ENCODE results near the gene TMEM220. TPM values are rescaled to one million over a fixed set of nuclear protein-coding genes. Genes with fewer than 3 reads are reported as not detected.

TMEM220 gene
- total RNA-seq, 1 experiment from 2014 or later = not detected

GRCh38 chr17:10724546-10725195 is 5.2 kb downstream of the TMEM220 start:
- H3K27ac ChIP-seq = no peak overlapping the region
- no peaks in the 10 kb centered on the region for H4K20me1 ChIP-seq (ENCODE audit: insufficient read depth)
- BruUV-seq (replicated peaks) = no TSS peak
- ChIA-PET POLR2A (ENCODE audit: unreplicated experiment) (no interaction called here), CTCF (no interaction called here)
- H3F3A ChIP-seq (ENCODE audit: insufficient read depth, low read depth) = no peaks in the 10 kb centered on the region
- no peak for DNase-seq
- TF ChIP-seq CTCF (conservative IDR thresholded peaks at IDR 0.05) (no peak), EZH2 (IDR thresholded peaks at IDR 0.05; ENCODE audit: low read depth) (no peak)
- no peaks in the 10 kb centered on the region for H3K36me3 ChIP-seq (ENCODE audit: low read depth)
- peaks cover 21% of the 10 kb centered on the region; the same call in 1 of the 2 replicates for H3K27me3 ChIP-seq (ENCODE audit: insufficient read depth, low read depth)
- no peak overlapping the region for H2AFZ ChIP-seq
- H3K4me3 ChIP-seq = no peak overlapping the region
- no peaks in the 10 kb centered on the region for H3K4me1 ChIP-seq (replicated peaks; ENCODE audit: insufficient read depth)
- no peaks in the 10 kb centered on the region for H3K9me3 ChIP-seq (ENCODE audit: insufficient read depth, low read depth)
- H3K4me2 ChIP-seq = no peak overlapping the region
- no peaks in the 10 kb centered on the region for H3K9me2 ChIP-seq (ENCODE audit: insufficient read depth)
- intact Hi-C loops (cut with micrococcal nuclease; ENCODE audit: unreplicated experiment) = no loop called here
- no peaks in the 10 kb centered on the region for H3K79me2 ChIP-seq (ENCODE audit: low read depth)

- POLR2A ChIA-PET (ENCODE audit: unreplicated experiment) = no interaction called here
- BruUV-seq (replicated peaks) = no TSS peak
- no peaks in the 10 kb centered on the region for H3F3A ChIP-seq (ENCODE audit: insufficient read depth, low read depth)
Measured at GRCh38 chr17:10718547-10718946, 11.3 kb downstream of the TMEM220 start.

GRCh38 chr17:10716218-10716617 is 13.6 kb downstream of the TMEM220 start:
- ChIA-PET POLR2A (ENCODE audit: unreplicated experiment) (no interaction called here), CTCF (no interaction called here)
- no peak overlapping the region for H3K27ac ChIP-seq
- intact Hi-C loops (cut with micrococcal nuclease; ENCODE audit: unreplicated experiment) = no loop called here
- H3K36me3 ChIP-seq (ENCODE audit: low read depth) = no peaks in the 10 kb centered on the region
- no peaks in the 10 kb centered on the region for H3F3A ChIP-seq (ENCODE audit: insufficient read depth, low read depth)
- no peak for TF ChIP-seq CTCF (conservative IDR thresholded peaks at IDR 0.05)
- TF ChIP-seq EZH2 (IDR thresholded peaks at IDR 0.05; ENCODE audit: low read depth) = no peak
- H3K4me1 ChIP-seq (replicated peaks; ENCODE audit: insufficient read depth) = no peaks in the 10 kb centered on the region
- no peaks in the 10 kb centered on the region for H4K20me1 ChIP-seq (ENCODE audit: insufficient read depth)
- H3K4me3 ChIP-seq = no peak overlapping the region
- H3K9me3 ChIP-seq (ENCODE audit: insufficient read depth, low read depth) = no peaks in the 10 kb centered on the region
- H2AFZ ChIP-seq = no peak overlapping the region
- H3K4me2 ChIP-seq = no peak overlapping the region
- no peaks in the 10 kb centered on the region for H3K9me2 ChIP-seq (ENCODE audit: insufficient read depth)
- H3K27me3 ChIP-seq (ENCODE audit: insufficient read depth, low read depth) = no peaks in the 10 kb centered on the region
- H3K79me2 ChIP-seq (ENCODE audit: low read depth) = no peaks in the 10 kb centered on the region
- no peak for DNase-seq
- no TSS peak for BruUV-seq (replicated peaks)

More at GRCh38 chr17:10718547-10718946, 11.3 kb downstream of the TMEM220 start:
- no peak overlapping the region for H3K4me2 ChIP-seq
- no peak overlapping the region for H3K27ac ChIP-seq
- no peaks in the 10 kb centered on the region for H3K79me2 ChIP-seq (ENCODE audit: low read depth)
- no peaks in the 10 kb centered on the region for H3K4me1 ChIP-seq (replicated peaks; ENCODE audit: insufficient read depth)
- peaks cover 4% of the 10 kb centered on the region; the same call in 1 of the 2 replicates for H3K27me3 ChIP-seq (ENCODE audit: insufficient read depth, low read depth)
- no peak for TF ChIP-seq EZH2 (IDR thresholded peaks at IDR 0.05; ENCODE audit: low read depth)
- TF ChIP-seq CTCF (conservative IDR thresholded peaks at IDR 0.05) = no peak
- no peaks in the 10 kb centered on the region for H4K20me1 ChIP-seq (ENCODE audit: insufficient read depth)
- no peaks in the 10 kb centered on the region for H3K9me2 ChIP-seq (ENCODE audit: insufficient read depth)
- H3K36me3 ChIP-seq (ENCODE audit: low read depth) = no peaks in the 10 kb centered on the region
- H2AFZ ChIP-seq = no peak overlapping the region
- H3K9me3 ChIP-seq (ENCODE audit: insufficient read depth, low read depth) = no peaks in the 10 kb centered on the region
- intact Hi-C loops (cut with micrococcal nuclease; ENCODE audit: unreplicated experiment) = no loop called here
- CTCF ChIA-PET = no interaction called here
- no peak overlapping the region for H3K4me3 ChIP-seq
- no peak for DNase-seq

Measured in PC-9 (cell line).